A673 (cell line): ENCODE data around the gene BBS1. TPM values are rescaled to one million over a fixed set of nuclear protein-coding genes. Genes with fewer than 3 reads are reported as not detected.

Experiments used
- BruUV-seq: library from RNA; stranded (reverse); fragments of 400-500 nt; replicated peaks from 2 replicates; lab custom pipeline; 2021; lab: Mats Ljungman, UMichigan
- CTCF ChIA-PET: fragments of 300-600 bp; sonication (Branson Sonifier 250); formaldehyde crosslinking; loops from one replicate; lab custom pipeline; 2022; ENCODE audit warnings: antibody characterized with exemption; lab: Charles Lee
- POLR2A ChIA-PET: fragments of 300-600 bp; sonication (Branson Sonifier 250); formaldehyde crosslinking; loops from one replicate; lab custom pipeline; 2022; ENCODE audit warnings: antibody characterized with exemption; ENCODE audit not compliant: low non-redundant PET; lab: Charles Lee
- DNase-seq: peaks from one replicate; pipeline ENCODE4 v3.0.0-alpha.2; 2015; ENCODE audit warnings: low spot score
- H3K27ac ChIP-seq: fragments of 200-600 bp; sonication (generic); 2 replicates; pipeline ENCODE4 v1.5.1; 2016; ENCODE audit warnings: mixed run types, low read depth, mild to moderate bottlenecking, mixed read lengths, antibody characterized with exemption, low read length; ENCODE audit not compliant: poor library complexity, severe bottlenecking
- H3K27me3 ChIP-seq: fragments of 200-600 bp; sonication (generic); replicated peaks from 2 replicates; pipeline ENCODE4 v1.6.1; 2017; ENCODE audit warnings: mixed run types, low read depth, mild to moderate bottlenecking, mixed read lengths, antibody characterized with exemption, low read length; ENCODE audit not compliant: insufficient read depth, poor library complexity
- H3K36me3 ChIP-seq: fragments of 200-600 bp; sonication (generic); 2 replicates; pipeline ENCODE4 v1.6.1; 2016; ENCODE audit warnings: mixed run types, mild to moderate bottlenecking, mixed read lengths, antibody characterized with exemption, low read length; ENCODE audit not compliant: insufficient read depth, poor library complexity, severe bottlenecking
- H3K4me1 ChIP-seq: fragments of 200-600 bp; sonication (generic); 2 replicates; pipeline ENCODE4 v1.6.1; 2017; ENCODE audit warnings: mixed run types, mild to moderate bottlenecking, mixed read lengths, antibody characterized with exemption, low read length; ENCODE audit not compliant: insufficient read depth, poor library complexity, severe bottlenecking
- H3K4me3 ChIP-seq: fragments of 200-600 bp; sonication (generic); 2 replicates; pipeline ENCODE4 v1.5.1; 2016; ENCODE audit warnings: low read depth, mixed run types, mild to moderate bottlenecking, mixed read lengths, low read length; ENCODE audit not compliant: poor library complexity, severe bottlenecking
- H3K9me3 ChIP-seq: fragments of 200-600 bp; sonication (generic); 2 replicates; pipeline ENCODE4 v1.6.1; 2016; ENCODE audit warnings: mixed run types, low read depth, mild to moderate bottlenecking, mixed read lengths, antibody characterized with exemption, low read length; ENCODE audit not compliant: poor library complexity, severe bottlenecking
- EZH2 ChIP-seq: fragments of 200-600 bp; sonication (generic); IDR thresholded peaks from 2 replicates; pipeline ENCODE4 v1.6.1; 2017; ENCODE audit warnings: borderline replicate concordance, low read depth, mild to moderate bottlenecking, mixed read lengths, antibody characterized with exemption, low read length; ENCODE audit not compliant: poor library complexity, severe bottlenecking
- intact Hi-C: fragments of 100-400 bp; cut with micrococcal nuclease; formaldehyde crosslinking; loops from one replicate; pipeline ENCODE4 v1.10.0; 2022; ENCODE audit not compliant: unreplicated experiment
- total RNA-seq: library from RNA; stranded (reverse); gene quantifications from 2 replicates; pipeline ENCODE4 v1.2.3, GENCODE V29; 2021
- TF ChIP-seq, protein P1 (sequence below): fragments of 300-800, 200-600 bp; sonication (generic); conservative IDR thresholded peaks from 2 replicates; pipeline ENCODE4 v1.5.1; 2017; ENCODE audit warnings: low read depth, mild to moderate bottlenecking, antibody characterized with exemption, low read length, moderate library complexity, mixed read lengths

BBS1 gene
- total RNA-seq, 1 experiment from 2014 or later, result 40.5 TPM

DNA sequence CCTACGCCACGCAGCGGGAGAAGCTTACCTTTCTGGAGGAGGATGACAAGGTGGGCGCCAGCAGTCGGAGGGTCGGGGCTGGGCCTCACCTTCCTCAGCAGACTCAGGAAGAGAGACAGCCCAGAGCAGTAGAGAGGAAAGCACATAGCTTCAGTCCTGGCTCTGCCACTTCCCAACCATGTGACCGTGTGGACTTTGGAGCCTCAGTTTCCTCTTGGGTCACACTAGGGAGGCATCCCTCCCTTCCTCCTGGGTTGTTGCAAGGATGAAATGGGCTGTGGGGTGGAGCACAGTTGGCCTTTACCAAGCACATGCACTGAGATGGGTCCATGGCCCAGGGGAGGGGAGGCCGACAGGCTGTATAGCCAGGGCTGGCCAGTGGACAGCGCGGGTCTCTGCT, 17.3 kb upstream of the BBS1 start:
- BruUV-seq, result no TSS peak
- CTCF ChIA-PET, result no interaction called here

DNA sequence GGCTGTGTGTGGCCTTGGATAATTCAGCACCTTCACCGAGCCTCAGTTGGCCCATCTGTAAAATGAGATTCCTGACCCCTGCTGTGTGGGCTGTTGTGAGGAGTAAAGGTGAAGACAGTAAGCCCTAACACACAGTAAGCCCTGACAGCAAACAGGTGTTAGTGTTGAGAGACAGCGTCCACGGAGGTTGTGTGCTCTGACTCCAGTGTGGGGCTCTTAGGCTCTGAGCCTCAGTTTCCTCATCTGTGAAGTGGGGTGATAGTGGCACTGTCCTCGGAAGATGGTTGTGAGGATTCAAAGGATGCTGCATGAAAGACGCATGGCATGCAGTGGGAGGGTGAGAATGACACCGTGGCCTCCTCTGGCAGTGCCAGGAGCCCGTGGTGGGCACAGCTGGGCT, 16.0 kb upstream of the BBS1 start:
- H3K27me3 ChIP-seq, result no peaks in the 10 kb centered on the region
- no peak for DNase-seq
- CTCF ChIA-PET, result no interaction called here
- peaks cover 21% of the 10 kb centered on the region for H3K36me3 ChIP-seq
- intact Hi-C loops, result no loop called here
- no peak for TF ChIP-seq EZH2
- TF ChIP-seq, protein P1, sequence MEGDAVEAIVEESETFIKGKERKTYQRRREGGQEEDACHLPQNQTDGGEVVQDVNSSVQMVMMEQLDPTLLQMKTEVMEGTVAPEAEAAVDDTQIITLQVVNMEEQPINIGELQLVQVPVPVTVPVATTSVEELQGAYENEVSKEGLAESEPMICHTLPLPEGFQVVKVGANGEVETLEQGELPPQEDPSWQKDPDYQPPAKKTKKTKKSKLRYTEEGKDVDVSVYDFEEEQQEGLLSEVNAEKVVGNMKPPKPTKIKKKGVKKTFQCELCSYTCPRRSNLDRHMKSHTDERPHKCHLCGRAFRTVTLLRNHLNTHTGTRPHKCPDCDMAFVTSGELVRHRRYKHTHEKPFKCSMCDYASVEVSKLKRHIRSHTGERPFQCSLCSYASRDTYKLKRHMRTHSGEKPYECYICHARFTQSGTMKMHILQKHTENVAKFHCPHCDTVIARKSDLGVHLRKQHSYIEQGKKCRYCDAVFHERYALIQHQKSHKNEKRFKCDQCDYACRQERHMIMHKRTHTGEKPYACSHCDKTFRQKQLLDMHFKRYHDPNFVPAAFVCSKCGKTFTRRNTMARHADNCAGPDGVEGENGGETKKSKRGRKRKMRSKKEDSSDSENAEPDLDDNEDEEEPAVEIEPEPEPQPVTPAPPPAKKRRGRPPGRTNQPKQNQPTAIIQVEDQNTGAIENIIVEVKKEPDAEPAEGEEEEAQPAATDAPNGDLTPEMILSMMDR, result no peak
- no peak overlapping the region for H3K4me3 ChIP-seq
- POLR2A ChIA-PET, result no interaction called here
- H3K27ac ChIP-seq, result no peak overlapping the region
- no peaks in the 10 kb centered on the region for H3K4me1 ChIP-seq
- no TSS peak for BruUV-seq
- H3K9me3 ChIP-seq, result no peaks in the 10 kb centered on the region

More for the DNA sequence above, 17.3 kb upstream of the BBS1 start:
- intact Hi-C loops, result no loop called here
- TF ChIP-seq EZH2, result no peak
- TF ChIP-seq, protein P1, result no peak
- Histone ChIP-seq H3K4me1 (no peaks in the 10 kb centered on the region), H3K4me3 (no peak overlapping the region), H3K27me3 (no peaks in the 10 kb centered on the region), H3K27ac (no peak overlapping the region), H3K9me3 (no peaks in the 10 kb centered on the region), H3K36me3 (peaks cover 21% of the 10 kb centered on the region)
- no peak for DNase-seq
- POLR2A ChIA-PET, result no interaction called here

DNA sequence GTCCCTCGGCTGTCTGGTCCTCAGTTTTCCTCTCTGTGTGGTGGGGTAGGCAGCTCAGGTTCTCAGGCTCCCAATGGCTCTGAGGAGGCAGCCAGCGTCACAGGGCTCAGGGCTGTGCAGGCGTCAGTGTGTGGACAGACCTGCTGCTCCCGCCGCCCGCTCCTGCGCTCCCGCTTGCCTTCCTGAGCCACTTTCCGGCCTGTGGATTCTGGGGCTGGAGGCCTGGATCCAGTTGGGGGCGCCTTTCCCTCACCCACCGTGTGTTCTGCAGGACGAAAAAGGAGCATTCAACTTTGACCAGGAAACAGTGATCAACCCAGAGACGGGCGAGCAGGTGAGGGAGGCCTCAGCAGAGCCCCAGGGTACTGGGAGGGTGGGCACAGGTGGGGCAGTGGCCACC, 15.5 kb upstream of the BBS1 start:
- ChIA-PET CTCF (no interaction called here), POLR2A (no interaction called here)
- no peak for DNase-seq
- Histone ChIP-seq H3K27me3 (no peaks in the 10 kb centered on the region), H3K27ac (no peak overlapping the region), H3K9me3 (no peaks in the 10 kb centered on the region), H3K4me1 (no peaks in the 10 kb centered on the region), H3K36me3 (peaks cover 21% of the 10 kb centered on the region), H3K4me3 (no peak overlapping the region)
- BruUV-seq, result no TSS peak
- no peak for TF ChIP-seq EZH2
- TF ChIP-seq, protein P1, result no peak
- intact Hi-C loops, result no loop called here
